Activated T-cell treated with anti-CD3 and anti-CD28 coated beads, Interleukin-2, amount 50 U/mL, for 72 hours (primary cell): Measurements from ENCODE around the gene CHAC1. TPM values are rescaled to one million over a fixed set of nuclear protein-coding genes. Genes with fewer than 3 reads are reported as not detected.

Source experiments
- ATAC-seq, 2 donors: fragments of 150-1000 bp; cut with Tn5 transposase; replicated peaks in 1 of 2; 2 replicates each; pipeline ENCODE4 v1.10.0; 2021; ENCODE audit warnings: moderate library complexity in 2 of 2, mild to moderate bottlenecking in 1 of 2
- DNase-seq, 2 donors: peaks; one replicate each; pipeline ENCODE4 v3.0.0; 2021 to 2022; ENCODE audit warnings: mixed read lengths in 1 of 2
- H3K27ac Mint-ChIP-seq: one replicate; pipeline ENCODE4 v1.8.0; 2022; ENCODE audit warnings: mild to moderate bottlenecking, moderate library complexity, mixed read lengths
- H3K27me3 Mint-ChIP-seq: one replicate; pipeline ENCODE4 v1.8.0; 2022; ENCODE audit warnings: low read depth, mixed read lengths
- H3K36me3 Mint-ChIP-seq, 2 donors: one replicate each; pipeline ENCODE4 v1.8.0; 2022; ENCODE audit warnings: mixed read lengths in 2 of 2, mild to moderate bottlenecking in 1 of 2; ENCODE audit not compliant: insufficient read depth in 2 of 2
- H3K4me1 Mint-ChIP-seq: one replicate; pipeline ENCODE4 v1.8.0; 2022; ENCODE audit warnings: low read depth, mixed read lengths
- H3K4me3 Mint-ChIP-seq, 2 donors: one replicate each; pipeline ENCODE4 v1.8.0; 2022; ENCODE audit warnings: mild to moderate bottlenecking in 2 of 2, mixed read lengths in 2 of 2, moderate library complexity in 2 of 2
- H3K9me3 Mint-ChIP-seq, 2 donors: one replicate each; pipeline ENCODE4 v1.8.0; 2022; ENCODE audit warnings: mixed read lengths in 2 of 2
- total RNA-seq, 2 donors: library from RNA; stranded (reverse); gene quantifications; one replicate each; pipeline ENCODE4 v1.2.3, GENCODE V29; 2022

Gene CHAC1
- total RNA-seq, 2 donors from 2014 or later = 77.8 to 83.0 TPM

DNA sequence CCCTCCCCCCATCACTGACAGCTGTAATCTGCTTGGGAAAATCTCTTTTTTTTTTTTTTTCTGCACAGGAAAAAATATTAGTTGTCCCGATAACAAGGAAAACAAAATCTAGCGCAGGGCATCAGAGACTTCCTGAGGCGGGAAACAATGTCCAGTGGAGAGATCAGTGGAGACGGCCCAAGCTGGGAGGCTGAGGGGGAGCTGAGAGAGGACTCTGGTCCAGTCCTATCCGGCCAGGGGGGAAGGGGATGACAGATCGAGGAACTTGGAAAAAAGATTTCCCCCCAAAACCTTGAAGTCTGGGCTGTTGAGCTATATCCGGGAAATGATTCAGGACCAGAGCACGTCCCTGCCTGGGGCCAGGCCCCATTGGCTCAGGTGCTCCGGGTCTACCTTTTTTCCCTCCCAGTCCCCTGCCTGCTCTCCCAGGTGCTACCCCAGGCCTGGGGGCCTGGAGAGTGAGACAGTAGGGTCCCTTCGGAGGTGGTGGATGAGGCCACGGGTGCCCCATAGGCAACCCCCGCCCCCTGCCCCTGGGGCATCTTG, 38.1 kb upstream of the CHAC1 start:
- H3K27me3 Mint-ChIP-seq = no peaks in the 10 kb centered on the region
- ATAC-seq (no peak), DNase-seq (no peak)
- H3K4me3 Mint-ChIP-seq = no peak overlapping the region
- no peaks in the 10 kb centered on the region for H3K36me3 Mint-ChIP-seq
- no peaks in the 10 kb centered on the region for H3K9me3 Mint-ChIP-seq
- H3K27ac Mint-ChIP-seq = no peak overlapping the region
- no peaks in the 10 kb centered on the region for H3K4me1 Mint-ChIP-seq

DNA sequence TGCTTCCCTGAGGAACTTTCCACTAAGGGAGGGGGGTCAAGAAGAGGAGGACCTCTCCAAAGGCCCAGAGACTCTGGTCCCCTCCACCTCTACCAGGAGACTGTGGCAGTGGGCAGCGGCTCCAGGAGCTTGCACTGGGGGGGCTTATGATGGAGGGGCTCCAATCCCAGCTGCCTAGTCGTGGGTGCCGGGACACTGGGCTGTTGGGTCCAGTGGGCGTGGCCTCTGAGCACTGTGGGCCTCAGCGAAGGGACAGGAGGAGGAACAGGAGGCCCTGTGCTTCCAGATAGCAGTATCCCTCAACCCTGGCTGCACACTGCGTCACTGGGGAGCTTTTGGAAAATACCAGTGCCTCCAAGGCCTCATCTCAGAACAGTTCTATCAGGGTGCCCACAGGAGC, 37.6 kb upstream of the CHAC1 start:
- Mint-ChIP-seq H3K4me3 (no peak overlapping the region), H3K4me1 (no peaks in the 10 kb centered on the region), H3K36me3 (no peaks in the 10 kb centered on the region), H3K27me3 (no peaks in the 10 kb centered on the region), H3K9me3 (no peaks in the 10 kb centered on the region), H3K27ac (no peak overlapping the region)
- ATAC-seq (no peak), DNase-seq (no peak)

DNA sequence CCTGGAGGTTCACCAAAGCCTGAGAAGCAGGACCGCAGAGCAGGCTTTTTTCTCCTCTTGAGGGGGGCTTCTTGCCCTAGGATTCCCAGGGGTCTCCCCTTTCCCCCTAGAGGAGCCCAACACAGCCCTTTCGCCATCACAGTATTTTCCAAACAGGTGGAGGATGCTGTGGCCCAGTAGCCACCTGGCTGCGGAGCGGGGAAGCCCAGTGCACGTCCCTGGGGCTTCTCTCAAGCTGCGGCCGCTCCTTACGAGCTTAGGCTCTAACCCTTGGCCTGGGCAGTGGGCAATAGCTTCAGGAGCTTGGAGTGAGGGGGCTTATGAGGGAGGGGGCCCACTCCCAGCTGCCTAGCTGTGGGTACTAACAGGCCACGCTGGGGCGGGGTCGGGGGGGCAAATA, 35.7 kb upstream of the CHAC1 start:
- Mint-ChIP-seq H3K36me3 (no peaks in the 10 kb centered on the region), H3K27me3 (no peaks in the 10 kb centered on the region), H3K27ac (no peak overlapping the region), H3K9me3 (no peaks in the 10 kb centered on the region), H3K4me1 (no peaks in the 10 kb centered on the region), H3K4me3 (no peak overlapping the region)
- ATAC-seq (no peak), DNase-seq (no peak)

DNA sequence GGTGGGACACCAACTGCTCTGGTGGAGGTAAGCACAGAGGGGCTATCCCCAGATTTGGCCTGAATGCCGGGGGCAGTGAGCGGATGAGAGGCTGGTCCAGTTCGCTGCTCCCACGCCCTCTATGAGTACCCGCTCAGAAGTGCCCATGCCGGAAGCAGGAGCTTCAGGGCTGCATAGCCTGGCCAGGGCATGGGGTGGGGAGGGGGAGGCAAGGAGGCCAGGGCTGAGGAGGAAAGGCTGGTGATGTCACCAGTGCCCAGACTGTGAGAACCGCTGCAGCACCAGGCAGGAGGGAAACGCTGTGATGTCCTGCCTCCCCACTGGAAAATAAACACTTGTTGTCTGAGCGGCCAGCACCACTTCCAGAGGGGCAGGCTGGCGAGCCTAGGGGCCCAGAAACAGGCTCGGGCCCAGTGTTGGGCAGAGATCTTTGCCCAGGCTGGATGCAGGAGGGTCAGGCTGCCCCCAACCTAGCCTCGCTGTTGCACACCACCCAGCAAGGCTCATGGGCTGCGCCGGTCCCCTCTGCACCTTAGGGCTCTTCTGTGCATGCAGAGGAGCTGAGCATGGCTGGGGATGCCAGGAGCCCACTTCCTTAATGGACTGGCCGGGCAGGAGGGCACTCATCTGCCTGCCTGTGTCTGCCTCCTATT, 35.0 kb upstream of the CHAC1 start:
- DNase-seq (no peak), ATAC-seq (no peak)
- Mint-ChIP-seq H3K9me3 (no peaks in the 10 kb centered on the region), H3K4me1 (no peaks in the 10 kb centered on the region), H3K36me3 (no peaks in the 10 kb centered on the region), H3K4me3 (no peak overlapping the region), H3K27ac (no peak overlapping the region), H3K27me3 (no peaks in the 10 kb centered on the region)

DNA sequence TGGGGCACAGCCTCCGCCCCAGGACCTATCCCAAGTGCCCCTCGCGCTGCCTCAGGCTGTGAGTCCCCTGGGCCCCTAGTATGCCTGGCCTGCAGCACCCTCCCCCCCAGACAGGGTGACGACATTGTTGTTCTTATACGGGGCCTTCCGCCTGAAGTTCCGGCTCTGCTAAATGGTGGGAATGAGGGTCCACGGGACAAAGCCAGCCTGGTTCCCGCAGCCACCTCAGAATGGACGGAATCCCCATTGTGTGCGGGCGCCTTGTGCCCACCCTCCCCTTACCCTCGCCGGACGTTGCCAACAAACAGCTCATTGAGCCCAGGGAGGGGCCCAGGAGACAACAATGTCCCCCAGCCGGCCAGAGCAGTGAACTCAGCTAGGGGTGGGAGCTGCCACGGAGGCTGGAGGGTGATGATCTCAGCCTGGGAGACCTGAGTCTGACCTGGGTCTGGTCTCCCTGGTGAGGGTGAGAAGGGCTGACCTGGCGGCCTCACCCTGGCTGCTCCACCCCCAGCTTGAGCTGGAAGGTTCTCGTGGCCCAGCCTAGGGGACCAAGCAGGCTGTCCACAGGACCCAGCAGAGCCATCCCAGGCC, 34.4 kb upstream of the CHAC1 start:
- ATAC-seq = no peak

DNA sequence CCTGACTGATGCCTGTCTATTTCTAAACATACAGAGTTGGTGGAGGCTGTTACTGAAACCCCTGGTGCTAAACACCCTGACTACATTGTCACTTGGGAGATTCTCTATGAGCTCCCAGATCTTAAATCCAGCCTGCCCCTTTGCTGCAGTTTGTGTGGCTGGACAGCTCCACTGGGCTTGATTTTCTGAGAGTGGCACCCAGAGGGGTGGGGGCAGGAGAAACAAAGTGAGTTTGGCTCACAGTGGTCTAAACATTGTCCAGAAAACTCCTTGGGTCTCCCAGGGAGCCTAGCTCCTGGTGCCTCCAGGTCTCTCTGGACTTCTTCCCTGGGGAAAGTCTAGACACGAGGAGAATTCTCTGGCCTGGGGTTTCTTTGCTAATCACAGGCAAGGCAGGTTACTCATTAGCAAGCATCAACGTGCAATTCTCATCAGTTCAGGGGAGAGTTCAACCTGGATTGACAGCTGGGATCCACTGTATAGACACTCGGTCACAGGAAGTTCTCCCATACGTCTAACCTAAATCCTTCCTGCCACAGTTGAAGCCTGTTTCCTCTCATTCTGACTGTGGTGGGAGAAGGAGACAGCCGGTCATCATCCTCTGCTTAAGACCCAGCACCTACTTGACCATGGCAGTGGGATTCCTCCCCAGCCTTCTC, 31.2 kb upstream of the CHAC1 start:
- DNase-seq (no peak), ATAC-seq (no peak)
- H3K27me3 Mint-ChIP-seq = peaks cover 27% of the 10 kb centered on the region
- H3K27ac Mint-ChIP-seq = no peak overlapping the region
- H3K4me1 Mint-ChIP-seq = peaks cover 16% of the 10 kb centered on the region
- no peaks in the 10 kb centered on the region for H3K36me3 Mint-ChIP-seq
- no peak overlapping the region for H3K4me3 Mint-ChIP-seq
- H3K9me3 Mint-ChIP-seq = no peaks in the 10 kb centered on the region

More for the DNA sequence above, 34.4 kb upstream of the CHAC1 start:
- Mint-ChIP-seq H3K27me3 (no peaks in the 10 kb centered on the region), H3K27ac (no peak overlapping the region), H3K36me3 (no peaks in the 10 kb centered on the region), H3K4me1 (no peaks in the 10 kb centered on the region), H3K9me3 (no peaks in the 10 kb centered on the region), H3K4me3 (no peak overlapping the region)
- no peak for DNase-seq

DNA sequence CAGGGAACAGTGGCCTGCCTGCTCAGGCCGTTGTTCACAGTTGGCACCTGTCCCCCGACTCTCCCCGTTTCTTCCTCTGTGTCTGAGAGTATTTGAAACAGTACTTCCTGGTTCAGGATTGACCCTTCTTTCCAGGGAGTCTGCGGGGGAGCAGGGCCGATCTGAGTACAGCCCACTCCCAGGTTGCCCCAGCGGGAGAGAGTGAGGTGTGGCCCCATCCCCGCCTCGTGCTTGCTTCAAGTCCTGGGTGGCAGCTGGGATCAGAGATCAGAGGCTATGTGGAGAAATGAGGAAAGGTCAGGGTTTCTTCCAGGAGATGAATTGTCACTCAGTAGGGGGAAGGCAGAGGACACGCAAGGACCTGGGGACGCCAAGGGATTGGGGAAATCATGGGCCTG, 30.7 kb upstream of the CHAC1 start:
- no peak for DNase-seq
- no peak for ATAC-seq
- Mint-ChIP-seq H3K27ac (no peak overlapping the region), H3K4me1 (peaks cover 20% of the 10 kb centered on the region), H3K4me3 (no peak overlapping the region), H3K27me3 (peaks cover 31% of the 10 kb centered on the region), H3K36me3 (no peaks in the 10 kb centered on the region), H3K9me3 (no peaks in the 10 kb centered on the region)

DNA sequence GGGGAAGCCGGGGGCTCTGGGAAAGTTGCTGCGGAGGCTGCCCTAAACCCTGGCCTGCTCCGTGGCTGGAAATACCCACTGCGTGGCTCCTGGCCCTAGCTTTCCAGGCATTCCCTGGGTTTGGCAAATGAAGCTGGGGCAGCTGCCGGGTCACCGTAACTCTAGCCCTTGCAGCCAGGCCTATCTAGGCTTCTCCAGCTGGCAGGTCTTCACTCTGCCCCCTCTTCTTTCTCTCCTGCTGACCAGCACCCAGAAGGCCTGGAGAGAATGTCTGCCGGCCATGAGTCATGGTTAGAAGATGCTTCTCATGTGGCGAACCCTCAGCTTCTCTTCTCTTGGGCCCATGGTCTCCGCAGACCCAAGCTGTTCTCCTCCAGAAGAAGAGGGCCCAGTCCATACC, 29.7 kb upstream of the CHAC1 start:
- ATAC-seq = no peak
- no peaks in the 10 kb centered on the region for H3K36me3 Mint-ChIP-seq
- H3K4me1 Mint-ChIP-seq = peaks cover 20% of the 10 kb centered on the region
- peaks cover 31% of the 10 kb centered on the region for H3K27me3 Mint-ChIP-seq
- DNase-seq = no peak
- no peak overlapping the region for H3K4me3 Mint-ChIP-seq
- H3K27ac Mint-ChIP-seq = no peak overlapping the region
- no peaks in the 10 kb centered on the region for H3K9me3 Mint-ChIP-seq

DNA sequence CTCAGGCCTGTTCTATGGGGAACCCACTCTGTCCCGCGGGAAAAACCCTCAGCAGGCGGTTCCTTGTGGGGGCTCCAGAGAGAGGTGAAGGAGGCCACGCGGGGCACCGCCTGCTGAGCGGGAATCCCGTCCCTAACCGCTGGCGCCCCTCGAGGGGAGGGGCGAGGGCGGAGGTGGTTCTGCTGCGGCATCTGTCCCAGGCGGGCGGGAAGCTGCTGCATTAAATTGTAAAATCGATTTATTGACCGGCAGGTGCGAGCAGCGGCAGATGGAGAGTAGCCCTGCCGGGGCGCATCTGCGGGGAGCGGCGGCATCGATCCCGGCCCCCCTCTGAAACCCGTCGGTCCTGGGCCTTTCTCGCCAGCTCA, 27.8 kb upstream of the CHAC1 start:
- peaks cover 0 to 2% of the 10 kb centered on the region in 2 donors for H3K36me3 Mint-ChIP-seq
- H3K27me3 Mint-ChIP-seq = peaks cover 40% of the 10 kb centered on the region
- DNase-seq (no peak), ATAC-seq (no peak)
- H3K4me3 Mint-ChIP-seq = no peak overlapping the region
- H3K9me3 Mint-ChIP-seq = no peaks in the 10 kb centered on the region
- peaks cover 35% of the 10 kb centered on the region for H3K4me1 Mint-ChIP-seq
- H3K27ac Mint-ChIP-seq = no peak overlapping the region

DNA sequence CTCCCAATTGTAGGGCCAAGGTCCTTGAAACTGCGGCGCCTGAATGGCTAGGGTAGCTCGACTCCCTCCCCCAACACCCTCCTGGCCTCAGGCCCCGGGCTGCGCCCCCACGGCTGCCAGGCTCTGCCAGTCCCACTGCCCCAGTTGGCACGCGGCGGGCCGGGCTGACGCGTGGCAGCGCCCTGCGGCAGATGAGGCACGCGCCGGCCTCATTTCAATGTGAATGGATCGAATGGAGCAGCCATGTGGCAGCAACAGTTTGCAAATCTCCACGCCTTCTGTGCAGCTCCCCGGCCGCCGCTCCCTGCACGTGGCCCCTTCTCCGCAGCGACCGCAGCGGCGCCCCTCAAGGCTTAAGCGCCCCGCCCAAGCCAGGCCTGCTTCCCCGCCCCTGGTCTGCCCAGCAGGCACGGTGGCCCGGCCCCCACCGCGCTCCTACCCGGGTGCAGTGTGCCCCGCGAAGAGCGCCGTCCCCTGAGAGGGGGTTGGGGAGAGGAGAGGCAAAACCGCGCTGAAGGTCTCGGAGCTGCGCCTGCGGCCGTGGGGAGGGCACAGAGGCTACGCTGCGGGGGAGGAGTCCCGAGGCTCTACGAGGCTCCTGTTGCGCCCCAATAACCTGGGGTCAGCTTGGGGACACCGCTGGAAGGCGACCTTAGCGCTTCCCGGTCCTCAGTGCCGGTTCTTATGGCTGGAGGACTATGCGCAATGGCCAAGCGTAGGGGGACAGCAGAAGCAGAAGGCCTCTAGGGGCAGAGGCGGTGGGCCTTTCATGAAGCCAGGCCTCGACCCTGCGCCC, 27.2 kb upstream of the CHAC1 start:
- Mint-ChIP-seq H3K9me3 (no peaks in the 10 kb centered on the region), H3K36me3 (peaks cover 0 to 2% of the 10 kb centered on the region in 2 donors), H3K4me3 (peak overlapping the region; percentile 53 to 83), H3K27me3 (peaks cover 45% of the 10 kb centered on the region), H3K4me1 (peaks cover 40% of the 10 kb centered on the region), H3K27ac (no peak overlapping the region)
- ATAC-seq (no peak), DNase-seq (no peak)

DNA sequence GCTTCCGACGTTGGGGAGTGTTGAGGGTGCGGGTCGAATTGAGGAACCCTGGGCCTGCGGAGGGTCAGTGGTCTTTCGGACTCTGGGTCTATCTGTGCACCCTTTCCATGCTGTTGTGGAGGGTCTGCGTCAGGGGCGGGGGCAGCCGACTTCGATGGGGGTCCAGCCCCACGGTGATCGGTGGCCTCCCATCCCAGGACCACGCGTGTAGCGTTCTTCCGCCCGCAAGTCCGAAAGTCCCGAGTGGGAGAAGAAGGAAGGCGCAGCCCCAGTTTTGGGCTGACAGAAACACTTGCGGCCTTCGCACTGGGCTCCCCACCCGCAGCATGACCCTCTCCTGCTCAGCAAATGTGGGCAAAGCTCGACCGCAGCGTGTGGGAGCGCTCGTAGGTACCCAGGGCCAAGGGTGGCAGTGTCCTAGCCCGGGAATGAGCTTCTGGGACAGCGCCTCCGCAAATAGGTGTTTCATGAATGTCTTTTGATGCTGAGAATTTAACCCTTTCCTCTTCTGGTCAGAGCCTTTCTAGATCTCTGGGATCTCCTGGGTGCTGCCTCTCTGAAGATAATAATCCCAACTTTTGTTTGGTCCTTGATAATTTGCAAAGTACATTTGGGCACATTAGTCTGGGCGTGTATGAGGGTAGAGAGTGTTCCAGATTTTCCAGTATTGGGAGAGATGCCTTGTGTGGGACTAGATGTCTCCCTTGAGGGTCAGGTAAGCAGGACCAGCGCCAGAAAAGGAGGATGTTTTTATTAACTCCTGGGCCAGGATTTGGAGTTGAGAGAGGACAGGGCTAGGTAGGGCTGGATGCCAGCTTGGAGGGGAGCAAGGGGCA, 26.4 kb upstream of the CHAC1 start:
- Mint-ChIP-seq H3K4me3 (peak overlapping the region; percentile 83 to 86), H3K4me1 (peaks cover 40% of the 10 kb centered on the region), H3K36me3 (peaks cover 0 to 2% of the 10 kb centered on the region in 2 donors), H3K27ac (no peak overlapping the region), H3K9me3 (no peaks in the 10 kb centered on the region), H3K27me3 (peaks cover 54% of the 10 kb centered on the region)
- DNase-seq = no peak
- no peak for ATAC-seq

DNA sequence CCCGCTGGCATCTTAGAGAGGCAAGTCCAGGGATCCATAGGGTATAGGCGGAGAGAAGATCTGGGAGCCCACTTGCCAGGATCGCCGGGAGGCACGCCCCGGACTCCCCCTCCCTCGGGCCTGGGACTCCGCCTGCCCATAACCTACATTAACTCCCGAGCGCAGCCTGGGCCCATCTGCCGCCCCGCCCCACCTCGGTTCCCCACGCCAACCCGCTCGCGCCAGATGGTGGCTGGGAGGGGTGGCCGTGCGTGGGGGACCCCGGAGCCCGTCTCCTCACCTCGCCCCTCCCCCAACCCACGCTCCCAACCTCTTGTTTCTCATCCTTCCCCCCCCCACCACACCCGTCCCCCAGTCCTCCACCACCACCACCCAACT, 25.8 kb upstream of the CHAC1 start:
- H3K4me1 Mint-ChIP-seq = peaks cover 40% of the 10 kb centered on the region
- peak overlapping the region; percentile 83 to 86 for H3K4me3 Mint-ChIP-seq
- no peaks in the 10 kb centered on the region for H3K9me3 Mint-ChIP-seq
- DNase-seq = no peak
- H3K27me3 Mint-ChIP-seq = peaks cover 60% of the 10 kb centered on the region
- no peak overlapping the region for H3K27ac Mint-ChIP-seq
- peaks cover 0 to 2% of the 10 kb centered on the region in 2 donors for H3K36me3 Mint-ChIP-seq
- no peak for ATAC-seq
